GM04504 (cell line): ENCODE results near the gene PPARG.
"Not testable (repeated sequence)": the region's sequence is repeated elsewhere in the genome, so short reads cannot be mapped to it uniquely, and the experiment has no call there.

Source experiments
- DNase-seq: peaks from one replicate; pipeline ENCODE4 v3.0.0-alpha.2; 2012; ENCODE audit warnings: low read depth

PPARG gene

GRCh38 chr3:12444582-12445471, 156.0 kb downstream of the PPARG start:
- no peak for DNase-seq

- no peak for DNase-seq
Observed at GRCh38 chr3:12445523-12446240, 156.8 kb downstream of the PPARG start.

- no peak for DNase-seq
Observed at GRCh38 chr3:12446298-12446697, 157.4 kb downstream of the PPARG start.

- no peak for DNase-seq
Observed at GRCh38 chr3:12447075-12447474, 158.2 kb downstream of the PPARG start.

- not testable (repeated sequence) for DNase-seq
Observed at GRCh38 chr3:12448404-12449202, 159.7 kb downstream of the PPARG start.

GRCh38 chr3:12449889-12450682, 161.2 kb downstream of the PPARG start:
- no peak for DNase-seq

- no peak for DNase-seq
Observed at GRCh38 chr3:12451481-12451880, 162.6 kb downstream of the PPARG start.

- DNase-seq: no peak
Observed at GRCh38 chr3:12451960-12452359, 163.1 kb downstream of the PPARG start.

- no peak for DNase-seq
Observed at GRCh38 chr3:12452361-12453330, 163.8 kb downstream of the PPARG start.

GRCh38 chr3:12454076-12454815, 165.4 kb downstream of the PPARG start:
- no peak for DNase-seq

GRCh38 chr3:12454816-12455121, 165.9 kb downstream of the PPARG start:
- no peak for DNase-seq

GRCh38 chr3:12455740-12456139, 166.9 kb downstream of the PPARG start:
- no peak for DNase-seq

- no peak for DNase-seq
Observed at GRCh38 chr3:12456441-12456840, 167.6 kb downstream of the PPARG start.

GRCh38 chr3:12457380-12457779, 168.5 kb downstream of the PPARG start:
- not testable (repeated sequence) for DNase-seq

- DNase-seq: no peak
Observed at GRCh38 chr3:12458901-12459300, 170.0 kb downstream of the PPARG start.

- no peak for DNase-seq
Observed at GRCh38 chr3:12460127-12460526, 171.3 kb downstream of the PPARG start.

- DNase-seq: no peak
Observed at GRCh38 chr3:12461097-12461649, 172.3 kb downstream of the PPARG start.

GRCh38 chr3:12462159-12462947, 173.5 kb downstream of the PPARG start:
- DNase-seq: no peak

- no peak for DNase-seq
Observed at GRCh38 chr3:12463686-12464085, 174.8 kb downstream of the PPARG start.
